ENCODE measurements around the gene CADM3. TPM values are rescaled to one million over a fixed set of nuclear protein-coding genes. Genes with fewer than 3 reads are reported as not detected.
A peak's percentile ranks its signal among the peaks of the same experiment; 100 is the strongest.

The CADM3 gene
- total RNA-seq, 1 donor from 2014 or later, result 18.2 TPM

GRCh38 chr1:159171688-159172501 lies 480 bp downstream of the CADM3 start:
- H3K4me2 ChIP-seq (ENCODE audit: low read length), result peak overlapping the region; percentile 78
- TF ChIP-seq CTCF (IDR thresholded peaks at IDR 0.05; ENCODE audit: insufficient read depth, low read depth, low read length) (no peak), EZH2 (IDR thresholded peaks at IDR 0.05; ENCODE audit: insufficient read depth, low read length) (peak; percentile 71)
- peaks cover 34% of the 10 kb centered on the region for H3K27me3 Mint-ChIP-seq (ENCODE audit: low read depth, unreplicated experiment)
- no peaks in the 10 kb centered on the region for H3K79me2 ChIP-seq (ENCODE audit: insufficient read depth, low read length)
- H4K20me1 ChIP-seq (ENCODE audit: insufficient read depth, low read length), result no peaks in the 10 kb centered on the region
- no peak overlapping the region for H3K9ac ChIP-seq (ENCODE audit: low read length)
- no peaks in the 10 kb centered on the region for H3K36me3 Mint-ChIP-seq (ENCODE audit: low read depth, unreplicated experiment)
- H3K4me1 Mint-ChIP-seq (ENCODE audit: low read depth, unreplicated experiment), result peaks cover 9% of the 10 kb centered on the region
- H3K4me3 Mint-ChIP-seq (ENCODE audit: unreplicated experiment), result peak overlapping the region; percentile 86
- peaks cover 40% of the 10 kb centered on the region for H3K27me3 ChIP-seq (ENCODE audit: insufficient read depth, low read length)
- peak overlapping the region; percentile 45 for H2AFZ ChIP-seq (ENCODE audit: low read depth, low read length)
- H3K4me3 ChIP-seq (ENCODE audit: insufficient read depth, low read depth, low read length), result peak overlapping the region; percentile 9
- FAIRE-seq (no peak), DNase-seq (ENCODE audit: low read depth) (no peak)
- no peaks in the 10 kb centered on the region for H3K4me1 ChIP-seq (ENCODE audit: insufficient read depth, low read length)
- no peaks in the 10 kb centered on the region for H3K36me3 ChIP-seq (ENCODE audit: insufficient read depth, low read length)
- H3K9me3 Mint-ChIP-seq (ENCODE audit: unreplicated experiment), result no peaks in the 10 kb centered on the region
- H3K27ac Mint-ChIP-seq (ENCODE audit: unreplicated experiment), result peak overlapping the region; percentile 0
- no peaks in the 10 kb centered on the region for H3K9me3 ChIP-seq (ENCODE audit: insufficient read depth, low read depth, low read length)
- H3K27ac ChIP-seq (ENCODE audit: low read depth, low read length), result no peak overlapping the region

GRCh38 chr1:159172614-159173291 lies 1.3 kb downstream of the CADM3 start:
- Mint-ChIP-seq H3K27me3 (ENCODE audit: low read depth, unreplicated experiment) (peaks cover 33% of the 10 kb centered on the region), H3K9me3 (ENCODE audit: unreplicated experiment) (no peaks in the 10 kb centered on the region), H3K4me3 (ENCODE audit: unreplicated experiment) (peak overlapping the region; percentile 86), H3K27ac (ENCODE audit: unreplicated experiment) (no peak overlapping the region), H3K4me1 (ENCODE audit: low read depth, unreplicated experiment) (peaks cover 9% of the 10 kb centered on the region), H3K36me3 (ENCODE audit: low read depth, unreplicated experiment) (no peaks in the 10 kb centered on the region)
- DNase-seq (ENCODE audit: low read depth) (no peak), FAIRE-seq (no peak)
- peaks cover 38% of the 10 kb centered on the region for H3K27me3 ChIP-seq (ENCODE audit: insufficient read depth, low read length)
- no peaks in the 10 kb centered on the region for H3K79me2 ChIP-seq (ENCODE audit: insufficient read depth, low read length)
- H3K27ac ChIP-seq (ENCODE audit: low read depth, low read length), result no peak overlapping the region
- no peaks in the 10 kb centered on the region for H3K36me3 ChIP-seq (ENCODE audit: insufficient read depth, low read length)
- no peaks in the 10 kb centered on the region for H3K4me1 ChIP-seq (ENCODE audit: insufficient read depth, low read length)
- TF ChIP-seq CTCF (IDR thresholded peaks at IDR 0.05; ENCODE audit: insufficient read depth, low read depth, low read length), result no peak
- H4K20me1 ChIP-seq (ENCODE audit: insufficient read depth, low read length), result no peaks in the 10 kb centered on the region
- H3K4me2 ChIP-seq (ENCODE audit: low read length), result peak overlapping the region; percentile 78
- no peak overlapping the region for H2AFZ ChIP-seq (ENCODE audit: low read depth, low read length)
- no peak overlapping the region for H3K9ac ChIP-seq (ENCODE audit: low read length)
- H3K9me3 ChIP-seq (ENCODE audit: insufficient read depth, low read depth, low read length), result no peaks in the 10 kb centered on the region
- no peak overlapping the region for H3K4me3 ChIP-seq (ENCODE audit: insufficient read depth, low read depth, low read length)
